B cell (primary cell): ENCODE results near the gene IRF2BPL.

ENCODE experiments used
- EZH2 ChIP-seq: IDR thresholded peaks from 2 replicates; pipeline ENCODE4 v1.6.1; 2012; ENCODE audit warnings: borderline replicate concordance, low read depth, mild to moderate bottlenecking, moderate library complexity, low read length; ENCODE audit not compliant: insufficient read depth, poor library complexity, severe bottlenecking
- TF ChIP-seq, protein P1 (sequence below): fragments of 200-600 bp; IDR thresholded peaks from one replicate; pipeline ENCODE4 v1.8.0; 2022; ENCODE audit warnings: antibody characterized with exemption, mild to moderate bottlenecking

DNA sequence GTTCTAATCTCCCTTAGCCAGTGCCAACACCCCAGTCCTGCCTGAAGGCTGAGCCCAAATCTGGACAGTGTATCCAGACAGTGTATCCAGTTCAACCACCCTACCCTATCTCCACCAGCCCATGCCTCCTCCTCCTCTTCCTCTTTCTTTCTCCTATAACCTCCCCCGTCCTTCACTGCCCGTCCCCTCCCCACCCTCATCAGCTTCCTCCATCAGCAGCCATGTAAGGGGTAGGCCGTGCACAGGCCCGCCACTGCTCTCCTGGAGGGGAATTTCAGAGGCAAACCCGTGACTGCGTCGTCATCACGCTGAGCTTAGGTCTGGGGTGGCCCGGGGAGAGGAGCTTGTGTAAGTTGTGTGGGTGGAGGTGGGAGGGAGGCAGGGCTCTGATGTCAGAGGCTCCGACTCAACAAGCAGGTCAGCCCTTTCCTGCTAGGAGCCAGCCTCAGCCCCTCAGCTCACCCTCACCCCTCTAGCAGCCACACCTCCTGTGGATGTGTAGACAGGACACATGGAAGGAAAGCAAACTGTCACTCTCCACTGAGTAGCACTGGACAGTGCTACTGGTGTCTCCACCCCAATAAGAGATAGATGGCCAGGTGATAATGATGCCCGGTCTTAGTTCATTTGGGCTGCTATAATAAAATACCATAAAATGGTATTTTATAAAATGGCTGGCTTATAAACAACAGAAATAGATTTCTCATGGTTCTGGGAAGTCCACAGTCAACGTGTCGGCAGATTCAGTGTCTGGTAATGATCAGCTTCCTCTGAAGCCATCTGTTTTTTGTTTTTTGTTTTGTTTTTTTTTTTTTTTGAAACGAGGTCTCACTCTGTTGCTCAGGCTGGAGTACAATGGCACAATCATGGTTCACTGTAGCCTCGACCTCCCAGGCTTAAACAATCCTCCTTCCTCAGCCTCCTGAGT lies 50.5 kb downstream of the IRF2BPL start:
- TF ChIP-seq EZH2: no peak
- TF ChIP-seq, protein P1, sequence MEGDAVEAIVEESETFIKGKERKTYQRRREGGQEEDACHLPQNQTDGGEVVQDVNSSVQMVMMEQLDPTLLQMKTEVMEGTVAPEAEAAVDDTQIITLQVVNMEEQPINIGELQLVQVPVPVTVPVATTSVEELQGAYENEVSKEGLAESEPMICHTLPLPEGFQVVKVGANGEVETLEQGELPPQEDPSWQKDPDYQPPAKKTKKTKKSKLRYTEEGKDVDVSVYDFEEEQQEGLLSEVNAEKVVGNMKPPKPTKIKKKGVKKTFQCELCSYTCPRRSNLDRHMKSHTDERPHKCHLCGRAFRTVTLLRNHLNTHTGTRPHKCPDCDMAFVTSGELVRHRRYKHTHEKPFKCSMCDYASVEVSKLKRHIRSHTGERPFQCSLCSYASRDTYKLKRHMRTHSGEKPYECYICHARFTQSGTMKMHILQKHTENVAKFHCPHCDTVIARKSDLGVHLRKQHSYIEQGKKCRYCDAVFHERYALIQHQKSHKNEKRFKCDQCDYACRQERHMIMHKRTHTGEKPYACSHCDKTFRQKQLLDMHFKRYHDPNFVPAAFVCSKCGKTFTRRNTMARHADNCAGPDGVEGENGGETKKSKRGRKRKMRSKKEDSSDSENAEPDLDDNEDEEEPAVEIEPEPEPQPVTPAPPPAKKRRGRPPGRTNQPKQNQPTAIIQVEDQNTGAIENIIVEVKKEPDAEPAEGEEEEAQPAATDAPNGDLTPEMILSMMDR: no peak
